Neural progenitor cell (in vitro differentiated cells): ENCODE data around the gene SKA2. TPM values are rescaled to one million over a fixed set of nuclear protein-coding genes. Genes with fewer than 3 reads are reported as not detected.
"Not testable (repeated sequence)": the region's sequence is repeated elsewhere in the genome, so short reads cannot be mapped to it uniquely, and the experiment has no call there.

Experiments used
- DNase-seq: peaks from one replicate; pipeline ENCODE4 v3.0.0-alpha.2; 2016; ENCODE audit warnings: low spot score
- H2AFZ ChIP-seq: fragments of 200-600 bp; sonication (generic); replicated peaks from 2 replicates; pipeline ENCODE4 v1.6.1; 2016; ENCODE audit warnings: antibody characterized with exemption
- H3F3A ChIP-seq: fragments of 200-600 bp; sonication (generic); 2 replicates; pipeline ENCODE4 v1.6.1; 2016; ENCODE audit warnings: antibody characterized with exemption, low read depth
- H3K27ac ChIP-seq: fragments of 200-600 bp; sonication (generic); 2 replicates; pipeline ENCODE4 v1.5.1; 2016; ENCODE audit warnings: mild to moderate bottlenecking
- H3K27me3 ChIP-seq: fragments of 200-600 bp; sonication (generic); 2 replicates; pipeline ENCODE4 v1.6.1; 2016; ENCODE audit warnings: mild to moderate bottlenecking, moderate library complexity
- H3K36me3 ChIP-seq: fragments of 200-600 bp; sonication (generic); 2 replicates; pipeline ENCODE4 v1.5.1; 2016
- H3K4me1 ChIP-seq: fragments of 200-600 bp; sonication (generic); 2 replicates; pipeline ENCODE4 v1.6.1; 2016; ENCODE audit warnings: mixed run types
- H3K4me2 ChIP-seq: fragments of 200-600 bp; sonication (generic); 2 replicates; pipeline ENCODE4 v1.6.1; 2016
- H3K4me3 ChIP-seq: fragments of 200-600 bp; sonication (generic); 2 replicates; pipeline ENCODE4 v1.5.1; 2016
- H3K79me2 ChIP-seq: fragments of 200-600 bp; sonication (generic); 2 replicates; pipeline ENCODE4 v1.6.1; 2016; ENCODE audit warnings: low read depth
- H3K9ac ChIP-seq: fragments of 200-600 bp; sonication (generic); 2 replicates; pipeline ENCODE4 v1.6.1; 2016
- H3K9me3 ChIP-seq: fragments of 200-600 bp; sonication (generic); 2 replicates; pipeline ENCODE4 v1.5.1; 2016; ENCODE audit warnings: low read depth
- H4K20me1 ChIP-seq: fragments of 200-600 bp; sonication (generic); 2 replicates; pipeline ENCODE4 v1.6.1; 2016; ENCODE audit warnings: low read depth
- H3K27ac Mint-ChIP-seq: 3 replicates; pipeline ENCODE4 v1.8.0; 2021; ENCODE audit warnings: mixed read lengths
- H3K27me3 Mint-ChIP-seq: 2 replicates; pipeline ENCODE4 v1.8.0; 2022; ENCODE audit warnings: low read depth, mild to moderate bottlenecking, inconsistent platforms, moderate library complexity, mixed read lengths; ENCODE audit not compliant: insufficient read depth
- H3K36me3 Mint-ChIP-seq: 3 replicates; pipeline ENCODE4 v1.8.0; 2021; ENCODE audit warnings: mixed read lengths
- H3K4me1 Mint-ChIP-seq: 3 replicates; pipeline ENCODE4 v1.8.0; 2021; ENCODE audit warnings: mixed read lengths
- H3K4me3 Mint-ChIP-seq: 3 replicates; pipeline ENCODE4 v1.8.0; 2021; ENCODE audit warnings: mild to moderate bottlenecking, moderate library complexity, mixed read lengths
- H3K9me3 Mint-ChIP-seq: 3 replicates; pipeline ENCODE4 v1.8.0; 2020; ENCODE audit warnings: mixed read lengths
- CTCF ChIP-seq: fragments of 200-600 bp; sonication (generic); IDR thresholded peaks from 2 replicates; pipeline ENCODE4 v1.5.1; 2017; ENCODE audit warnings: antibody characterized with exemption, mild to moderate bottlenecking
- EZH2 ChIP-seq: fragments of 200-600 bp; sonication (generic); IDR thresholded peaks from 2 replicates; pipeline ENCODE4 v1.6.1; 2017; ENCODE audit warnings: antibody characterized with exemption, mild to moderate bottlenecking, moderate library complexity
- EZH2phosphoT487 ChIP-seq: fragments of 200-600 bp; sonication (generic); IDR thresholded peaks from 2 replicates; pipeline ENCODE4 v1.6.1; 2017; ENCODE audit warnings: antibody characterized with exemption
- total RNA-seq: library from RNA; depleted of rRNA; stranded (reverse); fragments of >200 nt; gene quantifications from 2 replicates; pipeline ENCODE4 v1.2.3, GENCODE V29; 2015; ENCODE audit warnings: low replicate concordance

Gene SKA2
- total RNA-seq, 1 donor from 2014 or later, result 352 TPM

- TF ChIP-seq EZH2phosphoT487 (no peak), EZH2 (no peak), CTCF (no peak)
- Histone ChIP-seq H3K79me2 (peaks cover 76% of the 10 kb centered on the region), H3K9me3 (no peaks in the 10 kb centered on the region), H3K4me3 (no peak overlapping the region), H3K9ac (no peak overlapping the region), H3F3A (no peaks in the 10 kb centered on the region), H2AFZ (no peak overlapping the region), H3K27ac (no peak overlapping the region), H3K4me2 (no peak overlapping the region), H3K27me3 (no peaks in the 10 kb centered on the region), H4K20me1 (peaks cover 11% of the 10 kb centered on the region), H3K36me3 (no peaks in the 10 kb centered on the region), H3K4me1 (no peaks in the 10 kb centered on the region)
- no peak overlapping the region for H3K27ac Mint-ChIP-seq
- no peak overlapping the region for H3K4me3 Mint-ChIP-seq
- H3K27me3 Mint-ChIP-seq, result peaks cover 2% of the 10 kb centered on the region
- DNase-seq, result no peak
- H3K9me3 Mint-ChIP-seq, result peaks cover 7% of the 10 kb centered on the region
- no peaks in the 10 kb centered on the region for H3K4me1 Mint-ChIP-seq
- H3K36me3 Mint-ChIP-seq, result peaks cover 13% of the 10 kb centered on the region
Observed at GRCh38 chr17:59093702-59094231, 61.2 kb downstream of the SKA2 start.

DNA sequence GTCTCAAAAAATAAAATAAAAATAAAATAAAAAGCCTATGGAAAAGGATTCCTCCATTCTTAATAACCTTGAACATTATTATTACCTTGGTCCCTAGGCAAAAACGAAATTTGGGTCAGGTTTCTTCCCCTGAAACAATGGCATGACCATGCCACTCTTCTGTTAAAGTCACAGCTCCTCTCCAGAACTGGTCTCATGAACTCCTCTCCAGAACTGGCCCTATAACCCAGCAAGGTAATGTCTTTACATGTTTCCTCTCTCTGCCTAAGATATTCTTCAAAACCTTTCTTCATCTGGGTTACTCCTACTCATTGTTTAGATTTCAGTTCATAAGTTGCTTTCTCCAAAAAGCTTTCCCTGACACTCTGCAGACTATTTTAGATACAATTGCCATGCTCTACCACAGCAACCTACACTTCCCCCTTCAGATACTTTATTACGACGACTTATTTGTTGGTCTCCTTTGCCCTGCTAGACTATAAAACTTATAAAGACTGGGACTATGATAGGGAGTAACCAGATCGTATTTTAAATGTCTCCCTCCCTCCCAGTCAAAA is 61.8 kb downstream of the SKA2 start:
- H3K27ac Mint-ChIP-seq, result no peak overlapping the region
- H3K27me3 Mint-ChIP-seq, result peaks cover 2% of the 10 kb centered on the region
- no peak for DNase-seq
- H3K4me1 Mint-ChIP-seq, result no peaks in the 10 kb centered on the region
- Histone ChIP-seq H2AFZ (no peak overlapping the region), H3K9ac (no peak overlapping the region), H4K20me1 (peaks cover 11% of the 10 kb centered on the region), H3K27me3 (no peaks in the 10 kb centered on the region), H3K4me2 (no peak overlapping the region), H3F3A (no peaks in the 10 kb centered on the region), H3K4me1 (no peaks in the 10 kb centered on the region), H3K9me3 (no peaks in the 10 kb centered on the region), H3K4me3 (no peak overlapping the region), H3K79me2 (peaks cover 70% of the 10 kb centered on the region), H3K36me3 (no peaks in the 10 kb centered on the region), H3K27ac (no peak overlapping the region)
- no peak overlapping the region for H3K4me3 Mint-ChIP-seq
- no peak for TF ChIP-seq CTCF
- TF ChIP-seq EZH2, result no peak
- no peak for TF ChIP-seq EZH2phosphoT487
- peaks cover 7% of the 10 kb centered on the region for H3K9me3 Mint-ChIP-seq
- H3K36me3 Mint-ChIP-seq, result peaks cover 11% of the 10 kb centered on the region

DNA sequence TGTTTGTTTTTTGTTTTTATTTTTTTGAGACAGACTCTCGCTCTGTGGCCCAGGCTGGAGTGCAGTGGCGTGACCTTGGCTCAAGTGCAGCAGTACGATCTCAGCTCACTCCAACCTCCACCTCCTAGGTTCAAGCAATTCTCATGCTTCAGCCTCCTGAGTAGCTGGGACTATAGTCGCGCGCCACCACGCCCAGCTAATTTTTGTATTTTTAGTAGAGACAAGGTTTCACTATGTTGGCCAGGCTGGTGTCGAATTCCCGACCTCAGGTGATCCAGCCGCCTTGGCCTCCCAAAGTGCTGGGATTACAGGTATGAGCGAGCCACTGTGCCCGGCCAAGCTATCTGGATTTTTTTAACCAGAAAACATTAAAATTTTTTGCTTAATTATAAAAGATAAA is 64.4 kb downstream of the SKA2 start:
- not testable (repeated sequence) for H3K9ac ChIP-seq, H3K27me3 Mint-ChIP-seq

GRCh38 chr17:59084154-59084553 is 70.8 kb downstream of the SKA2 start:
- no peaks in the 10 kb centered on the region for H4K20me1 ChIP-seq
- no peaks in the 10 kb centered on the region for H3K9me3 Mint-ChIP-seq
- H3K4me1 Mint-ChIP-seq, result no peaks in the 10 kb centered on the region
- no peaks in the 10 kb centered on the region for H3K4me1 ChIP-seq
- H3K36me3 ChIP-seq, result peaks cover 6% of the 10 kb centered on the region
- H3K27ac ChIP-seq, result no peak overlapping the region
- no peaks in the 10 kb centered on the region for H3K79me2 ChIP-seq
- H2AFZ ChIP-seq, result no peak overlapping the region
- peaks cover 20% of the 10 kb centered on the region for H3K36me3 Mint-ChIP-seq
- no peaks in the 10 kb centered on the region for H3K27me3 ChIP-seq
- no peak overlapping the region for H3K9ac ChIP-seq
- no peak for TF ChIP-seq EZH2
- no peak for TF ChIP-seq EZH2phosphoT487
- TF ChIP-seq CTCF, result no peak
- H3K27me3 Mint-ChIP-seq, result no peaks in the 10 kb centered on the region
- no peak overlapping the region for H3K4me2 ChIP-seq
- no peak overlapping the region for H3K4me3 Mint-ChIP-seq
- no peak for DNase-seq
- H3K9me3 ChIP-seq, result no peaks in the 10 kb centered on the region
- no peaks in the 10 kb centered on the region for H3F3A ChIP-seq
- H3K4me3 ChIP-seq, result no peak overlapping the region
- H3K27ac Mint-ChIP-seq, result no peak overlapping the region

More for the DNA sequence above, 64.4 kb downstream of the SKA2 start:
- not testable (repeated sequence) for H3K27ac Mint-ChIP-seq, H2AFZ ChIP-seq, H3K27ac ChIP-seq, H3K4me1 Mint-ChIP-seq, H3K27me3 ChIP-seq, H3K4me3 Mint-ChIP-seq, H3K9me3 ChIP-seq, H3K36me3 ChIP-seq, H3K4me3 ChIP-seq, H3K9me3 Mint-ChIP-seq, DNase-seq, H3K4me2 ChIP-seq, H3K4me1 ChIP-seq, H3K36me3 Mint-ChIP-seq, H3F3A ChIP-seq
- Histone ChIP-seq H4K20me1 (peaks cover 11% of the 10 kb centered on the region), H3K79me2 (peaks cover 46% of the 10 kb centered on the region)
